Measurements from ENCODE around the gene OBSCN.

OBSCN gene

GRCh38 chr1:228272831-228273571 lies 65.2 kb downstream of the OBSCN start:
- Histone ChIP-seq H2BK120ac (ENCODE audit: low read depth, low read length) (no peak overlapping the region), H3K4me2 (ENCODE audit: low read length, poor library complexity, severe bottlenecking) (no peak overlapping the region), H3K9ac (ENCODE audit: low read length) (no peak overlapping the region), H2BK15ac (ENCODE audit: low read depth, poor library complexity, severe bottlenecking) (no peak overlapping the region), H3K36me3 (ENCODE audit: control insufficient read depth in 1 of 2, insufficient read depth in 2 of 2, low read depth in 1 of 2, low read length in 2 of 2) (peaks cover 2 to 55% of the 10 kb centered on the region in 2 experiments), H2AFZ (ENCODE audit: low read depth, low read length) (no peak overlapping the region), H3K27ac (ENCODE audit: low read length, poor library complexity, severe bottlenecking) (no peak overlapping the region), H3K4me1 (ENCODE audit: control insufficient read depth, insufficient read depth, low read depth, low read length) (peaks cover 18% of the 10 kb centered on the region), H3K4ac (ENCODE audit: low read depth in 1 of 2, low read length in 2 of 2) (no peak overlapping the region), H3K79me1 (replicated peaks; ENCODE audit: low read length, poor library complexity, severe bottlenecking) (peaks cover 12% of the 10 kb centered on the region), H2AK5ac (ENCODE audit: low read length, severe bottlenecking) (no peak overlapping the region), H2BK5ac (ENCODE audit: low read depth, low read length, poor library complexity, severe bottlenecking) (no peak overlapping the region), H3K18ac (ENCODE audit: low read depth in 1 of 2, low read length in 2 of 2) (no peak overlapping the region), H4K91ac (ENCODE audit: low read length) (no peak overlapping the region), H3K23ac (ENCODE audit: low read length in 2 of 2) (peak overlapping the region in 1 of 2 experiments; percentile 41), H2BK12ac (ENCODE audit: low read length in 2 of 2) (no peak overlapping the region), H3K9me3 (ENCODE audit: control insufficient read depth, low read length) (no peaks in the 10 kb centered on the region), H3K4me3 (ENCODE audit: insufficient read depth in 1 of 2, low read depth in 1 of 2, low read length in 2 of 2) (no peak overlapping the region), H3K27me3 (ENCODE audit: control insufficient read depth in 1 of 2, insufficient read depth in 1 of 2, low read length in 2 of 2) (no peaks in the 10 kb centered on the region), H3K14ac (ENCODE audit: low read length in 2 of 2) (no peak overlapping the region), H4K8ac (ENCODE audit: low read length) (no peak overlapping the region)
- 98% methylated on average over 22 of the region's 22 CpGs for WGBS
- DNase-seq = no peak

- no peak for DNase-seq
- H4K91ac ChIP-seq (ENCODE audit: low read length) = no peak overlapping the region
- WGBS = 95% methylated on average over 39 of the region's 39 CpGs
- no peak overlapping the region for H3K18ac ChIP-seq (ENCODE audit: low read depth in 1 of 2, low read length in 2 of 2)
- H3K27ac ChIP-seq (ENCODE audit: low read length, poor library complexity, severe bottlenecking) = no peak overlapping the region
- no peak overlapping the region for H2AK5ac ChIP-seq (ENCODE audit: low read length, severe bottlenecking)
- H3K9ac ChIP-seq (ENCODE audit: low read length) = no peak overlapping the region
- no peak overlapping the region for H2AFZ ChIP-seq (ENCODE audit: low read depth, low read length)
- no peak overlapping the region for H2BK12ac ChIP-seq (ENCODE audit: low read length in 2 of 2)
- no peak overlapping the region for H2BK120ac ChIP-seq (ENCODE audit: low read depth, low read length)
- H2BK15ac ChIP-seq (ENCODE audit: low read depth, poor library complexity, severe bottlenecking) = no peak overlapping the region
- H3K23ac ChIP-seq (ENCODE audit: low read length in 2 of 2) = no peak overlapping the region
- no peak overlapping the region for H3K4ac ChIP-seq (ENCODE audit: low read depth in 1 of 2, low read length in 2 of 2)
- no peak overlapping the region for H3K14ac ChIP-seq (ENCODE audit: low read length in 2 of 2)
- H3K79me1 ChIP-seq (replicated peaks; ENCODE audit: low read length, poor library complexity, severe bottlenecking) = peaks cover 12% of the 10 kb centered on the region
- H3K36me3 ChIP-seq (ENCODE audit: control insufficient read depth in 1 of 2, insufficient read depth in 2 of 2, low read depth in 1 of 2, low read length in 2 of 2) = peaks cover 2 to 56% of the 10 kb centered on the region in 2 experiments
- no peak overlapping the region for H3K4me2 ChIP-seq (ENCODE audit: low read length, poor library complexity, severe bottlenecking)
- no peak overlapping the region for H3K4me3 ChIP-seq (ENCODE audit: insufficient read depth in 1 of 2, low read depth in 1 of 2, low read length in 2 of 2)
- H3K4me1 ChIP-seq (ENCODE audit: control insufficient read depth, insufficient read depth, low read depth, low read length) = peaks cover 18% of the 10 kb centered on the region
- no peak overlapping the region for H2BK5ac ChIP-seq (ENCODE audit: low read depth, low read length, poor library complexity, severe bottlenecking)
- no peak overlapping the region for H4K8ac ChIP-seq (ENCODE audit: low read length)
- no peaks in the 10 kb centered on the region for H3K27me3 ChIP-seq (ENCODE audit: control insufficient read depth in 1 of 2, insufficient read depth in 1 of 2, low read length in 2 of 2)
- no peaks in the 10 kb centered on the region for H3K9me3 ChIP-seq (ENCODE audit: control insufficient read depth, low read length)
Observed at GRCh38 chr1:228273720-228274451, 66.0 kb downstream of the OBSCN start.

GRCh38 chr1:228274452-228275178 lies 66.8 kb downstream of the OBSCN start:
- Histone ChIP-seq H2AK5ac (ENCODE audit: low read length, severe bottlenecking) (no peak overlapping the region), H3K9ac (ENCODE audit: low read length) (peak overlapping the region; percentile 83), H3K27me3 (ENCODE audit: control insufficient read depth in 1 of 2, insufficient read depth in 1 of 2, low read length in 2 of 2) (no peaks in the 10 kb centered on the region), H3K4me1 (ENCODE audit: control insufficient read depth, insufficient read depth, low read depth, low read length) (peaks cover 18% of the 10 kb centered on the region), H3K36me3 (ENCODE audit: control insufficient read depth in 1 of 2, insufficient read depth in 2 of 2, low read depth in 1 of 2, low read length in 2 of 2) (peaks cover 2 to 63% of the 10 kb centered on the region in 2 experiments), H3K4ac (ENCODE audit: low read depth in 1 of 2, low read length in 2 of 2) (no peak overlapping the region), H3K14ac (ENCODE audit: low read length in 2 of 2) (no peak overlapping the region), H2AFZ (ENCODE audit: low read depth, low read length) (no peak overlapping the region), H3K18ac (ENCODE audit: low read depth in 1 of 2, low read length in 2 of 2) (peak overlapping the region in 1 of 2 experiments; percentile 94), H2BK5ac (ENCODE audit: low read depth, low read length, poor library complexity, severe bottlenecking) (no peak overlapping the region), H2BK12ac (ENCODE audit: low read length in 2 of 2) (peak overlapping the region in 1 of 2 experiments; percentile 21), H2BK15ac (ENCODE audit: low read depth, poor library complexity, severe bottlenecking) (no peak overlapping the region), H3K9me3 (ENCODE audit: control insufficient read depth, low read length) (no peaks in the 10 kb centered on the region), H2BK120ac (ENCODE audit: low read depth, low read length) (no peak overlapping the region), H3K23ac (ENCODE audit: low read length in 2 of 2) (no peak overlapping the region), H3K4me2 (ENCODE audit: low read length, poor library complexity, severe bottlenecking) (peak overlapping the region; percentile 86), H4K91ac (ENCODE audit: low read length) (peak overlapping the region; percentile 58), H4K8ac (ENCODE audit: low read length) (no peak overlapping the region), H3K79me1 (replicated peaks; ENCODE audit: low read length, poor library complexity, severe bottlenecking) (peaks cover 12% of the 10 kb centered on the region), H3K4me3 (ENCODE audit: insufficient read depth in 1 of 2, low read depth in 1 of 2, low read length in 2 of 2) (peak overlapping the region in 1 of 2 experiments; percentile 80), H3K27ac (ENCODE audit: low read length, poor library complexity, severe bottlenecking) (no peak overlapping the region)
- DNase-seq = no peak
- WGBS = 95% methylated on average over 25 of the region's 25 CpGs

GRCh38 chr1:228275179-228275429 lies 67.3 kb downstream of the OBSCN start:
- Histone ChIP-seq H2BK120ac (ENCODE audit: low read depth, low read length) (no peak overlapping the region), H3K23ac (ENCODE audit: low read length in 2 of 2) (peak overlapping the region in 1 of 2 experiments; percentile 42), H4K8ac (ENCODE audit: low read length) (peak overlapping the region; percentile 29), H3K14ac (ENCODE audit: low read length in 2 of 2) (peak overlapping the region in 1 of 2 experiments; percentile 88), H3K79me1 (replicated peaks; ENCODE audit: low read length, poor library complexity, severe bottlenecking) (peaks cover 12% of the 10 kb centered on the region), H3K18ac (ENCODE audit: low read depth in 1 of 2, low read length in 2 of 2) (peak overlapping the region; percentile 11 to 94), H3K27me3 (ENCODE audit: control insufficient read depth in 1 of 2, insufficient read depth in 1 of 2, low read length in 2 of 2) (no peaks in the 10 kb centered on the region), H3K27ac (ENCODE audit: low read length, poor library complexity, severe bottlenecking) (no peak overlapping the region), H3K9ac (ENCODE audit: low read length) (peak overlapping the region; percentile 83), H3K4me1 (ENCODE audit: control insufficient read depth, insufficient read depth, low read depth, low read length) (peaks cover 18% of the 10 kb centered on the region), H2BK5ac (ENCODE audit: low read depth, low read length, poor library complexity, severe bottlenecking) (no peak overlapping the region), H4K91ac (ENCODE audit: low read length) (no peak overlapping the region), H3K36me3 (ENCODE audit: control insufficient read depth in 1 of 2, insufficient read depth in 2 of 2, low read depth in 1 of 2, low read length in 2 of 2) (peaks cover 2 to 68% of the 10 kb centered on the region in 2 experiments), H2AFZ (ENCODE audit: low read depth, low read length) (peak overlapping the region; percentile 53), H2BK15ac (ENCODE audit: low read depth, poor library complexity, severe bottlenecking) (no peak overlapping the region), H3K4me2 (ENCODE audit: low read length, poor library complexity, severe bottlenecking) (peak overlapping the region; percentile 86), H3K4me3 (ENCODE audit: insufficient read depth in 1 of 2, low read depth in 1 of 2, low read length in 2 of 2) (peak overlapping the region; percentile 63 to 80), H3K9me3 (ENCODE audit: control insufficient read depth, low read length) (no peaks in the 10 kb centered on the region), H3K4ac (ENCODE audit: low read depth in 1 of 2, low read length in 2 of 2) (no peak overlapping the region), H2BK12ac (ENCODE audit: low read length in 2 of 2) (no peak overlapping the region), H2AK5ac (ENCODE audit: low read length, severe bottlenecking) (no peak overlapping the region)
- DNase-seq = no peak
- 58% methylated on average over 8 of the region's 8 CpGs for WGBS
